Neural cell (in vitro differentiated cells): ENCODE measurements around the gene PTPRD. TPM values are rescaled to one million over a fixed set of nuclear protein-coding genes. Genes with fewer than 3 reads are reported as not detected.

Experiments used
- H2AFZ ChIP-seq: fragments of 200-600, 300-800 bp; sonication (generic), shearing (Covaris generic); 2 replicates; pipeline ENCODE4 v1.6.0; 2014; ENCODE audit warnings: low read depth, mild to moderate bottlenecking, antibody characterized with exemption, low read length, moderate library complexity
- H3F3A ChIP-seq: fragments of 200-600 bp; shearing (Covaris generic); 2 replicates; pipeline ENCODE4 v1.6.1; 2016; ENCODE audit warnings: mild to moderate bottlenecking, moderate library complexity, mixed read lengths, antibody characterized with exemption, low read length; ENCODE audit not compliant: insufficient read depth, poor library complexity, severe bottlenecking
- H3K27ac ChIP-seq: fragments of 200-600, 300-800 bp; sonication (generic), shearing (Covaris generic); 2 replicates; pipeline ENCODE4 v1.5.1; 2014; ENCODE audit warnings: mild to moderate bottlenecking, low read length, moderate library complexity
- H3K27me3 ChIP-seq: fragments of 300-800, 200-600 bp; sonication (generic), shearing (Covaris generic); 2 replicates; pipeline ENCODE4 v1.6.0; 2014; ENCODE audit warnings: mild to moderate bottlenecking, low read depth, low read length, moderate library complexity; ENCODE audit not compliant: insufficient read depth
- H3K36me3 ChIP-seq: fragments of 300-800, 200-600 bp; sonication (generic), shearing (Covaris generic); 2 replicates; pipeline ENCODE4 v1.5.1; 2014; ENCODE audit warnings: mild to moderate bottlenecking, antibody characterized with exemption, low read length, moderate library complexity; ENCODE audit not compliant: insufficient read depth
- H3K4me2 ChIP-seq: fragments of 300-800, 200-600 bp; sonication (generic), shearing (Covaris generic); 2 replicates; pipeline ENCODE4 v1.6.0; 2014; ENCODE audit warnings: mild to moderate bottlenecking, low read length
- H3K4me3 ChIP-seq: fragments of 300-800, 200-600 bp; sonication (generic), shearing (Covaris generic); 2 replicates; pipeline ENCODE4 v1.5.1; 2014; ENCODE audit warnings: mild to moderate bottlenecking, low read length, moderate library complexity
- H3K79me2 ChIP-seq: fragments of 200-600 bp; shearing (Covaris generic); replicated peaks from 2 replicates; pipeline ENCODE4 v1.6.0; 2014; ENCODE audit warnings: mild to moderate bottlenecking, low read length, moderate library complexity; ENCODE audit not compliant: insufficient read depth
- H3K9ac ChIP-seq: fragments of 300-800, 200-600 bp; sonication (generic), shearing (Covaris generic); 2 replicates; pipeline ENCODE4 v1.6.1; 2016; ENCODE audit warnings: mild to moderate bottlenecking, low read length, mixed read lengths
- H3K9me2 ChIP-seq: fragments of 200-600 bp; shearing (Covaris generic); 2 replicates; pipeline ENCODE4 v1.6.1; 2016; ENCODE audit warnings: mild to moderate bottlenecking, low read length, mixed read lengths; ENCODE audit not compliant: insufficient read depth
- H3K9me3 ChIP-seq: fragments of 200-600, 300-800 bp; sonication (generic), shearing (Covaris generic); 2 replicates; pipeline ENCODE4 v1.6.1; 2016; ENCODE audit warnings: mild to moderate bottlenecking, mixed run types, low read length, moderate library complexity, mixed read lengths
- H4K20me1 ChIP-seq: fragments of 200-600 bp; shearing (Covaris generic); 2 replicates; pipeline ENCODE4 v1.6.1; 2016; ENCODE audit warnings: mild to moderate bottlenecking, mixed run types; ENCODE audit not compliant: insufficient read depth
- EP300 ChIP-seq: fragments of 450-650 bp; conservative IDR thresholded peaks from 2 replicates; pipeline ENCODE4 v1.6.1; 2014; ENCODE audit warnings: antibody characterized with exemption, mild to moderate bottlenecking, moderate library complexity; ENCODE audit not compliant: poor library complexity, severe bottlenecking
- EZH2 ChIP-seq: fragments of 200-600, 300-800 bp; shearing (Covaris generic), sonication (generic); IDR thresholded peaks from 2 replicates; pipeline ENCODE4 v1.6.1; 2014; ENCODE audit warnings: antibody characterized with exemption, low read length, borderline replicate concordance, mild to moderate bottlenecking; ENCODE audit not compliant: insufficient read depth, poor library complexity, severe bottlenecking
- MXI1 ChIP-seq: fragments of 450-650 bp; conservative IDR thresholded peaks from 2 replicates; pipeline ENCODE4 v1.6.1; 2014; ENCODE audit warnings: antibody characterized with exemption, mild to moderate bottlenecking; ENCODE audit not compliant: poor library complexity, severe bottlenecking
- POLR2AphosphoS5 ChIP-seq: IDR thresholded peaks from 2 replicates; pipeline ENCODE4 v1.6.1; 2012
- RAD21 ChIP-seq: fragments of 450-650 bp; conservative IDR thresholded peaks from 2 replicates; pipeline ENCODE4 v1.6.1; 2014; ENCODE audit warnings: antibody characterized with exemption, mild to moderate bottlenecking, moderate library complexity
- REST ChIP-seq: IDR thresholded peaks from 2 replicates; pipeline ENCODE4 v1.6.1; 2012; ENCODE audit warnings: borderline replicate concordance
- SMC3 ChIP-seq: fragments of 450-650 bp; conservative IDR thresholded peaks from 2 replicates; pipeline ENCODE4 v1.6.1; 2014; ENCODE audit warnings: antibody characterized with exemption, mild to moderate bottlenecking, moderate library complexity; ENCODE audit not compliant: poor library complexity
- TAF1 ChIP-seq: IDR thresholded peaks from 2 replicates; pipeline ENCODE4 v1.6.1; 2012; ENCODE audit warnings: low read depth
- polyA plus RNA-seq: library from polyadenylated mRNA; depleted of rRNA; stranded (reverse); fragments of >200 nt; gene quantifications from 2 replicates; pipeline ENCODE4 v1.2.3, GENCODE V29; 2014
- TF ChIP-seq, protein P1 (sequence below): fragments of 450-650 bp; IDR thresholded peaks from 2 replicates; pipeline ENCODE4 v1.5.1; 2014; ENCODE audit warnings: antibody characterized with exemption, mild to moderate bottlenecking, moderate library complexity; ENCODE audit not compliant: poor library complexity, severe bottlenecking

PTPRD gene
- polyA plus RNA-seq, 1 donor from 2014 or later: 143 TPM

- no peak overlapping the region for H2AFZ ChIP-seq
- no peak overlapping the region for H3K9ac ChIP-seq
- H3K9me3 ChIP-seq: no peaks in the 10 kb centered on the region
- H3K27ac ChIP-seq: no peak overlapping the region
- H3K9me2 ChIP-seq: no peaks in the 10 kb centered on the region
- no peaks in the 10 kb centered on the region for H3K79me2 ChIP-seq
- no peak overlapping the region for H3K4me2 ChIP-seq
- H3K27me3 ChIP-seq: no peaks in the 10 kb centered on the region
- no peak overlapping the region for H3K4me3 ChIP-seq
- no peaks in the 10 kb centered on the region for H3K36me3 ChIP-seq
- TF ChIP-seq RAD21 (no peak), POLR2AphosphoS5 (no peak), REST (no peak), EZH2 (no peak), TAF1 (no peak), MXI1 (no peak), SMC3 (no peak), EP300 (no peak)
- TF ChIP-seq, protein P1, sequence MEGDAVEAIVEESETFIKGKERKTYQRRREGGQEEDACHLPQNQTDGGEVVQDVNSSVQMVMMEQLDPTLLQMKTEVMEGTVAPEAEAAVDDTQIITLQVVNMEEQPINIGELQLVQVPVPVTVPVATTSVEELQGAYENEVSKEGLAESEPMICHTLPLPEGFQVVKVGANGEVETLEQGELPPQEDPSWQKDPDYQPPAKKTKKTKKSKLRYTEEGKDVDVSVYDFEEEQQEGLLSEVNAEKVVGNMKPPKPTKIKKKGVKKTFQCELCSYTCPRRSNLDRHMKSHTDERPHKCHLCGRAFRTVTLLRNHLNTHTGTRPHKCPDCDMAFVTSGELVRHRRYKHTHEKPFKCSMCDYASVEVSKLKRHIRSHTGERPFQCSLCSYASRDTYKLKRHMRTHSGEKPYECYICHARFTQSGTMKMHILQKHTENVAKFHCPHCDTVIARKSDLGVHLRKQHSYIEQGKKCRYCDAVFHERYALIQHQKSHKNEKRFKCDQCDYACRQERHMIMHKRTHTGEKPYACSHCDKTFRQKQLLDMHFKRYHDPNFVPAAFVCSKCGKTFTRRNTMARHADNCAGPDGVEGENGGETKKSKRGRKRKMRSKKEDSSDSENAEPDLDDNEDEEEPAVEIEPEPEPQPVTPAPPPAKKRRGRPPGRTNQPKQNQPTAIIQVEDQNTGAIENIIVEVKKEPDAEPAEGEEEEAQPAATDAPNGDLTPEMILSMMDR: no peak
- H4K20me1 ChIP-seq: no peaks in the 10 kb centered on the region
- no peaks in the 10 kb centered on the region for H3F3A ChIP-seq
Observed at GRCh38 chr9:8424786-8425410, 2187.9 kb downstream of the PTPRD start.

DNA sequence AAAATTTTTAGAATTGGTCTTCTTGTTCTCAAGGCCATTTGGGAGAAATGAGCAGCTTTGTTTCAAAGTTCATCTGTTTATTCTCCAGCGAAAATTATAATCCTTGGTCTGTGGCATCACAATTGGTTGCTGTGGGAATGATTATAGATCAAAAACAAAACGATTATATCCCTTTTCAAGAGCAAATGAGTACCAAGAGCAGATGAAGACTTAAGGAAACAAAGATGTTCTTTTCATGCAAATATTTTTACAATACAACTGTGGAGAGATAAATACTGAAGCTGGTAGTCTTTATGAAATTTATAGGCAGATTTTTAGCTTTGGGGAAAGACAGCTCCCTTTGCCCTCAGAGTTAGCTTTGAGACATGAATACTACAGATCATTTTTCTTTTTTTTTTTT, 2192.4 kb downstream of the PTPRD start:
- Histone ChIP-seq H3K9ac (no peak overlapping the region), H3K4me2 (no peak overlapping the region), H3K27ac (no peak overlapping the region), H3K9me2 (no peaks in the 10 kb centered on the region), H3K27me3 (no peaks in the 10 kb centered on the region), H2AFZ (no peak overlapping the region), H3K36me3 (no peaks in the 10 kb centered on the region), H3K4me3 (no peak overlapping the region), H3K9me3 (no peaks in the 10 kb centered on the region), H3F3A (no peaks in the 10 kb centered on the region), H4K20me1 (no peaks in the 10 kb centered on the region), H3K79me2 (no peaks in the 10 kb centered on the region)
- TF ChIP-seq TAF1: no peak
